ENCODE measurements around the gene IWS1. TPM values are rescaled to one million over a fixed set of nuclear protein-coding genes. Genes with fewer than 3 reads are reported as not detected.

Gene IWS1
- total and polyA plus RNA-seq, 10 donors = 18.8 to 59.7 (median 43.3) TPM

DNA sequence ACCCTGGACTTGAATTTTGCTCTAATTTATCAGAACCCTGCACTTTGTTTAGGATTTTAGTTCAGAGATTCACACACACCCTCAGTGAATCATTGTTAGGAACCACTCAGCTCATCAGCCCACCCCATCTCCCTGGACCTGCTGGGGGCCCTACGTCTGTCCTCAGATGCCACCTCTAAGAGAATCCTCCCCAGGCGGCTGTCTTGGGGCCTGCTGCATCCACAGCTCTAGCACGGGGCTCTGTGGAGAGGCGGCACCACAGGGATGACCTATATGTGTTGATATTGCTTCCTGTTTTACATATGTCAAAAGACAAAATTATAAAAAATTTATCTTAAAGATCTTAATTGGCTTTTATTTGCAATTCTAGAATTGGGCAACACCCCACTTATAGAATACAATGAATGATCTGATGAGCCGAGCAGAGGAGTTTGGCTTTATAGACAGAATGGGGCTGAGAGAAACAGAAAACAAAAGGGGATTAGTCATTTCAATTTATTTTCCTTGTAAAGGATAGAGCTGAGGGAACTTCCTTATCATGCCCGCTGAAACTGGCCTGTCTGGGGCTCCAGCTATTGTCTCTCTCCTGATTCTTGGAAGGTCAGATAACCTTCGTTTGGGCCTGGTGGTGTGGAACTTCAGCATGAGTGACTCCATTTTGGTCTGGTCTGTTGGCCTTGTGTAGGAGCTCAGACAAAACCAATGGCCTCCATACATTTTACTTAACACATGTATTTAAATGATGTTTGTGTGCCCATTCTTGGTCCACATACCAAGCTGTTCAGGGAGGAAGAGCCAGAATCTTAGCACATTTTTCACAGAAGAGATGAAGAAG is 10.6 kb upstream of the IWS1 start:
- no peak for TF ChIP-seq POLR2AphosphoS5 (IDR thresholded peaks at IDR 0.05)
- no peak for TF ChIP-seq CTCF (IDR thresholded peaks at IDR 0.05 in 8 of 11, conservative IDR thresholded peaks at IDR 0.05 in 3 of 11)
- TF ChIP-seq POLR2A (IDR thresholded peaks at IDR 0.05) = no peak
- peaks cover 0 to 14% (median 0%) of the 10 kb centered on the region in 7 donors for H3K27me3 ChIP-seq (replicated peaks in 1 of 7)
- intact Hi-C loops (cut with DNase I; ENCODE audit: low total_unique reads) = no loop called here
- H3K36me3 ChIP-seq = no peaks in the 10 kb centered on the region
- no peak overlapping the region for H3K4me3 ChIP-seq
- no peak for DNase-seq
- WGBS, 5 donors = 82 to 91% (median 88%) methylated on average over 7 of the region's 7 CpGs
- H3K4me1 ChIP-seq = no peaks in the 10 kb centered on the region
- H3K9me3 ChIP-seq = no peaks in the 10 kb centered on the region
- H3K27ac ChIP-seq = no peak overlapping the region

DNA sequence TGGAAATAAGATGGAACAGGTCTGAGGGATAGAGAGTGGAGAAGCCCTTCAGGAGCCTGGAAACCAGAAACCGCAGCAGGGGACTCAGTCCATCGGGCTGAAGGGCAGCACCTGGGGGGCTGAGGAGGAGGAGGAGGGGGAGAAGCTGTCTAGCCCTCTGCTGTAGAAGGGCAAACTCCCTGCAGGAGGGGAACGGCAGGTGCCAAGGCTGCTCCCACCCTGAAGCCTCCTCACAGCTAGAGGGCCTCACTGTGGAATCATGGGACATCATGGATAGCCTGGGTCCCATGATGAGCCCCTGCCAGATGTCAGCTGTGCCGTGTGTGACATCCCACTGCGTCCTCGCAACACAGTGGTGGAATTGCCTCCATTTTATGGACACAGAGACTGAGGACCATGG is 9.6 kb upstream of the IWS1 start:
- peaks cover 0 to 14% (median 0%) of the 10 kb centered on the region in 7 donors for H3K27me3 ChIP-seq (replicated peaks in 1 of 7)
- intact Hi-C loops (cut with DNase I; ENCODE audit: low total_unique reads) = no loop called here
- H3K4me1 ChIP-seq = no peaks in the 10 kb centered on the region
- H3K9me3 ChIP-seq = no peaks in the 10 kb centered on the region
- WGBS, 5 donors = 84 to 88% (median 85%) methylated on average over 6 of the region's 6 CpGs
- TF ChIP-seq POLR2A (IDR thresholded peaks at IDR 0.05) (no peak), POLR2AphosphoS5 (IDR thresholded peaks at IDR 0.05) (no peak), CTCF (IDR thresholded peaks at IDR 0.05 in 8 of 11, conservative IDR thresholded peaks at IDR 0.05 in 3 of 11) (no peak)
- H3K36me3 ChIP-seq = no peaks in the 10 kb centered on the region
- DNase-seq = no peak
- H3K27ac ChIP-seq = no peak overlapping the region
- no peak overlapping the region for H3K4me3 ChIP-seq

DNA sequence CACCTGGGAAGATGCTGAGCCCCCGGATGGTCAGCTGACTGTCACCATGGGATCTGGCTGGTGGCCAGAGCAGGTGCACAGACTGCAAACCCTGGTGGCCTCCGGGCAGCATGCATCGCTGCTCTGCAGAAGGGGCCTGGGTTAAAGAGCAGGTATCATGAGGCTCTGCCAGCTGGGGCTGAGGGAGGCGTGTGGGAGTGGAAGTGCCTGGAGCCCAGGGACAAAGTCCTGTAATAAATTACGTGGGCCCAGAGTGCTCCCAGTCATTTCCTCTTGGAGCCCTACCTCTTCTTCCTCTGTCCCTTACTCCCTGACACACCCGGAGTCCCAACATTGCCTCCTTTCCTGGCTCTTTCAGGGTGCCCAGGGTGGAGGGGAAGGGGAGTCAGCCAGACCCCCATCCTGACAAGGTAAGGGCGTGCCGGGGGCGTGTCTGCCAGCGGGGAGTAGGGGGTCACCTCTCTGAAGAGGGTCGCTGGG is 9.2 kb upstream of the IWS1 start, which contains the start of gene MYO7B:
TSS of gene MYO7B (plus strand) at position 262 of the 480 bp plus-strand sequence. CDS start 24,040 bp downstream, outside the sequence.
- H3K27me3 ChIP-seq (replicated peaks in 1 of 7) = peaks cover 0 to 14% (median 0%) of the 10 kb centered on the region in 7 donors
- H3K4me1 ChIP-seq = no peaks in the 10 kb centered on the region
- 64 to 75% (median 72%) methylated on average over 11 of the region's 11 CpGs for WGBS, 5 donors
- intact Hi-C loops (cut with DNase I; ENCODE audit: low total_unique reads) = no loop called here
- no peak within 1 kb of the TSS for H3K4me3 ChIP-seq
- no peak for DNase-seq
- TF ChIP-seq POLR2A (IDR thresholded peaks at IDR 0.05) = no peak
- no peak for TF ChIP-seq CTCF (IDR thresholded peaks at IDR 0.05 in 8 of 11, conservative IDR thresholded peaks at IDR 0.05 in 3 of 11)
- no peak for TF ChIP-seq POLR2AphosphoS5 (IDR thresholded peaks at IDR 0.05)
- H3K36me3 ChIP-seq = no peaks in the 10 kb centered on the region
- no peak within 1 kb of the TSS for H3K27ac ChIP-seq
- H3K9me3 ChIP-seq = peaks cover 0 to under 1% (median 0%) of the 10 kb centered on the region in 8 donors

- no peak overlapping the region for H3K27ac ChIP-seq
- H3K4me3 ChIP-seq = no peak overlapping the region
- 81 to 92% (median 84%) methylated on average over 8 of the region's 8 CpGs for WGBS, 5 donors
- TF ChIP-seq POLR2AphosphoS5 (IDR thresholded peaks at IDR 0.05) = no peak
- TF ChIP-seq CTCF (IDR thresholded peaks at IDR 0.05 in 8 of 11, conservative IDR thresholded peaks at IDR 0.05 in 3 of 11) = no peak
- H3K27me3 ChIP-seq (replicated peaks in 1 of 7) = peaks cover 0 to 14% (median 0%) of the 10 kb centered on the region in 7 donors
- peaks cover 2 to 5% (median 4%) of the 10 kb centered on the region in 6 donors for H3K4me1 ChIP-seq
- no peaks in the 10 kb centered on the region for H3K36me3 ChIP-seq
- no peak for DNase-seq
- peaks cover 0 to 4% (median 0%) of the 10 kb centered on the region in 8 donors for H3K9me3 ChIP-seq
- intact Hi-C loops (cut with DNase I; ENCODE audit: low total_unique reads) = no loop called here
Observed at GRCh38 chr2:127532296-127532695, 6.0 kb upstream of the IWS1 start.
